Muscle of leg (tissue), 11 donors: Measurements from ENCODE around the gene SIPA1L3. TPM values are rescaled to one million over a fixed set of nuclear protein-coding genes. Genes with fewer than 3 reads are reported as not detected.
A peak's percentile ranks its signal among the peaks of the same experiment; 100 is the strongest.

ENCODE experiments used
- DNase-seq: peaks from one replicate; pipeline ENCODE4 v3.0.0; 2013
- H3K27ac ChIP-seq: one replicate; pipeline ENCODE4 v1.5.1; 2013; ENCODE audit warnings: mild to moderate bottlenecking, low read length, control low read depth
- H3K27me3 ChIP-seq: one replicate; pipeline ENCODE4 v1.6.1; 2013; ENCODE audit warnings: low read length; ENCODE audit not compliant: control insufficient read depth, insufficient read depth
- H3K36me3 ChIP-seq: one replicate; pipeline ENCODE4 v1.6.1; 2013; ENCODE audit warnings: low read length; ENCODE audit not compliant: control insufficient read depth, insufficient read depth
- H3K4me1 ChIP-seq: one replicate; pipeline ENCODE4 v1.6.1; 2013; ENCODE audit warnings: low read length; ENCODE audit not compliant: control insufficient read depth, insufficient read depth
- H3K4me3 ChIP-seq: one replicate; pipeline ENCODE4 v1.5.1; 2013; ENCODE audit warnings: low read length, control low read depth
- H3K9me3 ChIP-seq: replicated peaks from 2 replicates; pipeline ENCODE4 v1.6.1; 2013; ENCODE audit warnings: low read depth, low read length; ENCODE audit not compliant: control insufficient read depth
- WGBS: methylation state at CpG from one replicate; pipeline ENCODE4 v1.1.5; 2013; ENCODE audit warnings: missing lambda C conversion rate; ENCODE audit not compliant: insufficient coverage; 5-methylcytosine and 5-hydroxymethylcytosine counted together
- polyA plus RNA-seq, 8 donors: library from polyadenylated mRNA; unstranded; fragments of 120-200 nt; gene quantifications; one replicate each; pipeline versions ENCODE4 v1.2.1 to v1.2.3, GENCODE V29; 2013; ENCODE audit warnings: inconsistent platforms in 1 of 8, low replicate concordance in 1 of 8; ENCODE audit not compliant: insufficient read length in 8 of 8, insufficient read depth in 1 of 8
- total RNA-seq: library from RNA; stranded (reverse); fragments of 120-200 nt; gene quantifications from one replicate; pipeline ENCODE4 v1.2.4, GENCODE V29; 2013

SIPA1L3 gene
- total and polyA plus RNA-seq, 9 donors: 6.8 to 13.8 (median 9.1) TPM

GRCh38 chr19:38055010-38055409, 148.0 kb downstream of the SIPA1L3 start:
- Histone ChIP-seq H3K9me3 (no peaks in the 10 kb centered on the region), H3K4me1 (peaks cover 30% of the 10 kb centered on the region), H3K27me3 (no peaks in the 10 kb centered on the region), H3K36me3 (no peaks in the 10 kb centered on the region), H3K4me3 (no peak overlapping the region), H3K27ac (peak overlapping the region; percentile 59)
- WGBS: 57% methylated on average over 3 of the region's 9 CpGs
- DNase-seq: peak; percentile 46

DNA sequence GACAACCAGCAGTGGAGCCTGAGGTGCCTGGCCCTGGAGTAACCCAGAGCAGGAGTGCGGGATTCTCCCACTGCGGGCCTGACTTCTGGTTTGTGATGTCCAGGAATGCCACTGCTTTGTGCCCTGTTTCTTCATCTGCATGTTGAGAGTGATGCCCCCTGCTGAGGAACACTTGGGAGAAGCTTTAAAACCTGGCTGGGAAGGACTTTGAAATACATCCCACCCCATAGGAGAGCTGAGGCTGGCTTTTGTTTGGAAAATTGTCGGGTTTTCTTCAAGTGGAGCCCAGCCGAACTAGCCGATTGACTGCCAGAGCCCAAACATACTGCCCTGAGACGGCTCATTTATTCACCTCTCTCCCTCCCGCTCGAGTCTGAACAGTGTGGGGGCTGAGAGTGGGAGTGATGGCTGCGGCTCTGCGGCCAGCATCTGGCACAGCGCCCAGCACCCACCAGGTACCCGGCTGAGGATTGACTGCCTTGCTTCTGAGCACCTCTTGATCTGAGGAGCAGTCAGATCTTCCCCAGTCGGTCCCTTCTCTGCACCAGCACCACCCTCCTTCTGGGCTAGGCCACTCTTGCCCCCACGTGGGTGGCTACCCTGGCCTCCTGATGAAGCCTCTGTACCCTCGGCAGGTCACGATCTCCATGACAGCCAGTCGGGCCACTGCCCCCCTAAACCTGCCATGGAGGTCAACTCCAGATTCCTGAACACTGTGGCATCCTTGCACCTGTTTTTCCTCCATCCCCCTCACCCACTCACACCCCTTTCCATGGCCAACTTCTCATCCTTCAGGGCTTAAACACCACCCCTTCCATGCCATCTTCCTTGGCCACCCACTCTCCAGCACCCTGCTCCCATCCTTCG, 148.9 kb downstream of the SIPA1L3 start:
- H3K9me3 ChIP-seq: no peaks in the 10 kb centered on the region
- H3K27me3 ChIP-seq: no peaks in the 10 kb centered on the region
- WGBS: 54% methylated on average over 9 of the region's 18 CpGs
- peaks cover 30% of the 10 kb centered on the region for H3K4me1 ChIP-seq
- H3K27ac ChIP-seq: peak overlapping the region; percentile 55
- no peak overlapping the region for H3K4me3 ChIP-seq
- DNase-seq: no peak
- no peaks in the 10 kb centered on the region for H3K36me3 ChIP-seq

GRCh38 chr19:38056646-38057045, 149.6 kb downstream of the SIPA1L3 start:
- Histone ChIP-seq H3K4me1 (peaks cover 30% of the 10 kb centered on the region), H3K36me3 (no peaks in the 10 kb centered on the region), H3K9me3 (no peaks in the 10 kb centered on the region), H3K4me3 (no peak overlapping the region), H3K27ac (no peak overlapping the region), H3K27me3 (no peaks in the 10 kb centered on the region)
- DNase-seq: no peak
- 98% methylated on average over 5 of the region's 10 CpGs for WGBS

- H3K27me3 ChIP-seq: no peaks in the 10 kb centered on the region
- 68% methylated on average over 6 of the region's 10 CpGs for WGBS
- no peak for DNase-seq
- no peaks in the 10 kb centered on the region for H3K36me3 ChIP-seq
- H3K9me3 ChIP-seq: no peaks in the 10 kb centered on the region
- H3K4me3 ChIP-seq: no peak overlapping the region
- no peak overlapping the region for H3K27ac ChIP-seq
- H3K4me1 ChIP-seq: peaks cover 42% of the 10 kb centered on the region
These were observed 151.1 kb downstream of the SIPA1L3 start for GRCh38 chr19:38057959-38058690.

DNA sequence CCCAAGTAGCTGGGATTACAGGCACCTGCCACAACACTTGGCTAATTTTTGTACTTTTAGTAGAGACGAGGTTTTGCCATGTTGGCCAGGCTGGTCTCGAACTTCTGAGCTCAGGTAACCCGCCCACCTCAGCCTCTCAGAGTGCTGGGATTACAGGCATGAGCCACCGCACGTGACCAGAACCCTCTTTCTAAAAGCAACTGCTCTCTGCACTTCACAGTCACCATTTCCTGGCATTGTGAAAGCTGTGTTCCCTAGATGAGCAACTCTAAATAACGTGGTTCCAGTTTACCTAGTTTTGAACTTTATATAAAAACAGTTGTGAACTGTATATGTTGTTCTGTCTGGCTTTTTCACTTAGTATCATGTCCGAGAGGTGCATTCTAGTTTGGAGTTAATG, 152.9 kb downstream of the SIPA1L3 start:
- DNase-seq: no peak
- Histone ChIP-seq H3K27ac (peak overlapping the region; percentile 7), H3K9me3 (no peaks in the 10 kb centered on the region), H3K36me3 (no peaks in the 10 kb centered on the region), H3K4me1 (peaks cover 45% of the 10 kb centered on the region), H3K4me3 (no peak overlapping the region), H3K27me3 (no peaks in the 10 kb centered on the region)
- 68% methylated on average over 5 of the region's 7 CpGs for WGBS

DNA sequence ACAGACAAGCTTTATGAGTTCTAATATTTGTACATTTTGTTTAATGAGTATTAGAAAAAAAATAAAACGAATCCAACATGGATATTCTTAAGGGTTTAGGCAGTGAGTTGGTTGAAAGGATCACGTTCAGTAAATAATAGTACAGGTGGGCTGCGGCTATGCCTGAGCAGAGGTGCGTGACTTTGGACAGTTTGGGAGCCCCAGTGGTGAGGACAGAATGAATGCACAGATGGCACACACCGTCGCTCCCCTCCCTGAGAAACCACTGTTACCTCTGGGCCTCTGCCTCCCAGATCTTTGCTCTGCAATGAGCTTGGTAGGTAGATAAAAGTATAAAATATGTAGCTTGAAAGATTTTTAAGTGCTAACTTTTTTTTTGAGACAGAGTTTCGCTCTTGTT, 153.3 kb downstream of the SIPA1L3 start:
- no peak overlapping the region for H3K27ac ChIP-seq
- no peak for DNase-seq

DNA sequence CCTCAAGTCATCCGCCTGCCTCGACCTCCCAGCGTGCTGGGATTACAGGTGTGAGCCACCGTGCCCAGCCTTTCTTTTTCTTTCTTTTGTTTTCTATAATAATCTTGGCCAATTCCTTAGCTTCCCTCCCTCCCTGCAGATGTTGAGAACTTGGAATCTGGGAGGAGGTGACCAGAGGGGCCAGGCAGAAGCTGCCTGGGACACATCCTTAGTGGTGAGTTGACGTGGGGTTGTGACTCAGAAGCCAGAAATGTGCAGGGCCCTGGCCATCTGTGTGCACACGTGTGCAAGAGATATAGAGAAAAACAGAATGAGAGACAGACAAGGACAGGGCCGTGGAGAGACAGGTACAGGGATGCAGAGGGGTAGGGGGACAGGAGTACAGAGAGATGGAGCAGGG, 154.3 kb downstream of the SIPA1L3 start:
- DNase-seq: peak; percentile 39
- Histone ChIP-seq H3K36me3 (no peaks in the 10 kb centered on the region), H3K4me1 (peaks cover 32% of the 10 kb centered on the region), H3K27me3 (no peaks in the 10 kb centered on the region), H3K4me3 (no peak overlapping the region), H3K9me3 (no peaks in the 10 kb centered on the region), H3K27ac (no peak overlapping the region)
- WGBS: 30% methylated on average over 3 of the region's 7 CpGs

More for the DNA sequence above, 153.3 kb downstream of the SIPA1L3 start:
- H3K4me1 ChIP-seq: peaks cover 41% of the 10 kb centered on the region
- WGBS: 86% methylated on average over 2 of the region's 7 CpGs
- H3K4me3 ChIP-seq: no peak overlapping the region
- H3K27me3 ChIP-seq: no peaks in the 10 kb centered on the region
- no peaks in the 10 kb centered on the region for H3K9me3 ChIP-seq
- no peaks in the 10 kb centered on the region for H3K36me3 ChIP-seq

- 19% methylated on average over 14 of the region's 21 CpGs for WGBS
These were observed 156.2 kb downstream of the SIPA1L3 start for GRCh38 chr19:38062959-38063761.

DNA sequence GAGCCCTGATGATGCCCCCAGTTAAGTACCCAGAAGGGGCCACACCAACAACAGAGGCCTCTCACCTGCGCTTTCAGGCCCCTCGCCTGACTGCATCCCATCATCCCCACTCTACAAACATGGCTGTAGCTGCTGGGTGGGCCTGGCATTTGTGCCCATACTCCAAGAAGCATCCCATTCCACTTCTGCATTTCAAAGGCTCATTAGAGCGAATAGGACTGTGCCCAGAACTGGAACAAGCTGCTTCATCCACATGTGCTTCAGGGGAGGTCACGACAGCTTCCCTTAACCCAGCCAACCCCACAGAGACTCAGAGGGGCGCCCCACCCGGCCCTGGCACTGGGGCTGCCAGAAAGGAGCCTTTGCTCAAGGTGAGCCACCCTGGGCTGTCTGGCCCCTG, 156.9 kb downstream of the SIPA1L3 start:
- H3K27ac ChIP-seq: peak overlapping the region; percentile 66
- no peaks in the 10 kb centered on the region for H3K9me3 ChIP-seq
- no peak for DNase-seq
- no peak overlapping the region for H3K4me3 ChIP-seq
- 50% methylated on average over 3 of the region's 6 CpGs for WGBS
- H3K27me3 ChIP-seq: no peaks in the 10 kb centered on the region
- H3K36me3 ChIP-seq: no peaks in the 10 kb centered on the region
- H3K4me1 ChIP-seq: peaks cover 23% of the 10 kb centered on the region

More at GRCh38 chr19:38062959-38063761, 156.2 kb downstream of the SIPA1L3 start:
- Histone ChIP-seq H3K9me3 (no peaks in the 10 kb centered on the region), H3K36me3 (no peaks in the 10 kb centered on the region), H3K27ac (peak overlapping the region; percentile 66), H3K4me1 (peaks cover 27% of the 10 kb centered on the region), H3K27me3 (no peaks in the 10 kb centered on the region), H3K4me3 (no peak overlapping the region)
- peak; percentile 82 for DNase-seq
